ENCODE measurements around the gene GATA3. TPM values are rescaled to one million over a fixed set of nuclear protein-coding genes. Genes with fewer than 3 reads are reported as not detected.

Gene GATA3
- total and polyA plus RNA-seq, 2 of the 8 experiments (the other 6 are each of a cell fraction or from before 2014, with no cell fraction given) = 0.02 to 0.43 TPM

DNA sequence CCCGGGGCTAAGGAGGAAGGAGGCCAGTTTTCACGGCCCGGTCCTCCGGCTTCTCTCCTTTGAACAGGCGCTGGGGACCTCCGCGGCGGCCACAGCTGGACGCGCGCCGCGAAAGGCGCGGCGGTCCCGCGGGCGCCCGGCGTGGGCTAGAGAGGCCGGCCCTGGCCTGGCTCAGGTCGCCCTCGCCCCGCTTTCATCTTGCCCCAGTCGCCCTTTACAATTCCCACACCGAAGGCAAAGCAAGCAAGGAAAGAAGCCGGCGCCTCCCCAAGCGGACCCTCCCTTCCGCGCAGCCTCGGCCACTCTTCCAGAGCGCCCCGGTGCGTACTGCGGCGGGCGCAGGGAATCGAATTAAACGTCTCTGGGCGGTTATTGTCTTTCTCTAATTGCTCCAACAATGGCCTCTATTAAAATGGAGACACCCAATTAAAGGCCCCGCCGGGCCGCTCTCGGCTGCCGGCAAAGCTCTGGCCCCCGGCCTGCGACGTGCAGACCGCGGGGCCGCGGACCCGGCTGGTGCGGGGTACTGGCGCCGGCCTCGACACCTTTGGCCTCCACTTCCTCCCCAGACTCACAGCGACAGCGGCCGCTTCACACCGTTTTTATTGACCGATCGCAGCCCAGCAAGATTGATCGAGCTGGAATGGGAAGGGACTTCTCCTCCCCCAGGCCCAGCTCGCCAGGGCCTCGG is 4.5 kb upstream of the GATA3 start (continued):
- no peak for TF ChIP-seq SAP30 (IDR thresholded peaks at IDR 0.05; ENCODE audit: insufficient read depth, insufficient replicate concordance, low read length)
- no peak for TF ChIP-seq POU5F1 (IDR thresholded peaks at IDR 0.05; ENCODE audit: low read depth, low read length)
- TF ChIP-seq MAX (IDR thresholded peaks at IDR 0.05) = no peak
- TF ChIP-seq, protein P1, sequence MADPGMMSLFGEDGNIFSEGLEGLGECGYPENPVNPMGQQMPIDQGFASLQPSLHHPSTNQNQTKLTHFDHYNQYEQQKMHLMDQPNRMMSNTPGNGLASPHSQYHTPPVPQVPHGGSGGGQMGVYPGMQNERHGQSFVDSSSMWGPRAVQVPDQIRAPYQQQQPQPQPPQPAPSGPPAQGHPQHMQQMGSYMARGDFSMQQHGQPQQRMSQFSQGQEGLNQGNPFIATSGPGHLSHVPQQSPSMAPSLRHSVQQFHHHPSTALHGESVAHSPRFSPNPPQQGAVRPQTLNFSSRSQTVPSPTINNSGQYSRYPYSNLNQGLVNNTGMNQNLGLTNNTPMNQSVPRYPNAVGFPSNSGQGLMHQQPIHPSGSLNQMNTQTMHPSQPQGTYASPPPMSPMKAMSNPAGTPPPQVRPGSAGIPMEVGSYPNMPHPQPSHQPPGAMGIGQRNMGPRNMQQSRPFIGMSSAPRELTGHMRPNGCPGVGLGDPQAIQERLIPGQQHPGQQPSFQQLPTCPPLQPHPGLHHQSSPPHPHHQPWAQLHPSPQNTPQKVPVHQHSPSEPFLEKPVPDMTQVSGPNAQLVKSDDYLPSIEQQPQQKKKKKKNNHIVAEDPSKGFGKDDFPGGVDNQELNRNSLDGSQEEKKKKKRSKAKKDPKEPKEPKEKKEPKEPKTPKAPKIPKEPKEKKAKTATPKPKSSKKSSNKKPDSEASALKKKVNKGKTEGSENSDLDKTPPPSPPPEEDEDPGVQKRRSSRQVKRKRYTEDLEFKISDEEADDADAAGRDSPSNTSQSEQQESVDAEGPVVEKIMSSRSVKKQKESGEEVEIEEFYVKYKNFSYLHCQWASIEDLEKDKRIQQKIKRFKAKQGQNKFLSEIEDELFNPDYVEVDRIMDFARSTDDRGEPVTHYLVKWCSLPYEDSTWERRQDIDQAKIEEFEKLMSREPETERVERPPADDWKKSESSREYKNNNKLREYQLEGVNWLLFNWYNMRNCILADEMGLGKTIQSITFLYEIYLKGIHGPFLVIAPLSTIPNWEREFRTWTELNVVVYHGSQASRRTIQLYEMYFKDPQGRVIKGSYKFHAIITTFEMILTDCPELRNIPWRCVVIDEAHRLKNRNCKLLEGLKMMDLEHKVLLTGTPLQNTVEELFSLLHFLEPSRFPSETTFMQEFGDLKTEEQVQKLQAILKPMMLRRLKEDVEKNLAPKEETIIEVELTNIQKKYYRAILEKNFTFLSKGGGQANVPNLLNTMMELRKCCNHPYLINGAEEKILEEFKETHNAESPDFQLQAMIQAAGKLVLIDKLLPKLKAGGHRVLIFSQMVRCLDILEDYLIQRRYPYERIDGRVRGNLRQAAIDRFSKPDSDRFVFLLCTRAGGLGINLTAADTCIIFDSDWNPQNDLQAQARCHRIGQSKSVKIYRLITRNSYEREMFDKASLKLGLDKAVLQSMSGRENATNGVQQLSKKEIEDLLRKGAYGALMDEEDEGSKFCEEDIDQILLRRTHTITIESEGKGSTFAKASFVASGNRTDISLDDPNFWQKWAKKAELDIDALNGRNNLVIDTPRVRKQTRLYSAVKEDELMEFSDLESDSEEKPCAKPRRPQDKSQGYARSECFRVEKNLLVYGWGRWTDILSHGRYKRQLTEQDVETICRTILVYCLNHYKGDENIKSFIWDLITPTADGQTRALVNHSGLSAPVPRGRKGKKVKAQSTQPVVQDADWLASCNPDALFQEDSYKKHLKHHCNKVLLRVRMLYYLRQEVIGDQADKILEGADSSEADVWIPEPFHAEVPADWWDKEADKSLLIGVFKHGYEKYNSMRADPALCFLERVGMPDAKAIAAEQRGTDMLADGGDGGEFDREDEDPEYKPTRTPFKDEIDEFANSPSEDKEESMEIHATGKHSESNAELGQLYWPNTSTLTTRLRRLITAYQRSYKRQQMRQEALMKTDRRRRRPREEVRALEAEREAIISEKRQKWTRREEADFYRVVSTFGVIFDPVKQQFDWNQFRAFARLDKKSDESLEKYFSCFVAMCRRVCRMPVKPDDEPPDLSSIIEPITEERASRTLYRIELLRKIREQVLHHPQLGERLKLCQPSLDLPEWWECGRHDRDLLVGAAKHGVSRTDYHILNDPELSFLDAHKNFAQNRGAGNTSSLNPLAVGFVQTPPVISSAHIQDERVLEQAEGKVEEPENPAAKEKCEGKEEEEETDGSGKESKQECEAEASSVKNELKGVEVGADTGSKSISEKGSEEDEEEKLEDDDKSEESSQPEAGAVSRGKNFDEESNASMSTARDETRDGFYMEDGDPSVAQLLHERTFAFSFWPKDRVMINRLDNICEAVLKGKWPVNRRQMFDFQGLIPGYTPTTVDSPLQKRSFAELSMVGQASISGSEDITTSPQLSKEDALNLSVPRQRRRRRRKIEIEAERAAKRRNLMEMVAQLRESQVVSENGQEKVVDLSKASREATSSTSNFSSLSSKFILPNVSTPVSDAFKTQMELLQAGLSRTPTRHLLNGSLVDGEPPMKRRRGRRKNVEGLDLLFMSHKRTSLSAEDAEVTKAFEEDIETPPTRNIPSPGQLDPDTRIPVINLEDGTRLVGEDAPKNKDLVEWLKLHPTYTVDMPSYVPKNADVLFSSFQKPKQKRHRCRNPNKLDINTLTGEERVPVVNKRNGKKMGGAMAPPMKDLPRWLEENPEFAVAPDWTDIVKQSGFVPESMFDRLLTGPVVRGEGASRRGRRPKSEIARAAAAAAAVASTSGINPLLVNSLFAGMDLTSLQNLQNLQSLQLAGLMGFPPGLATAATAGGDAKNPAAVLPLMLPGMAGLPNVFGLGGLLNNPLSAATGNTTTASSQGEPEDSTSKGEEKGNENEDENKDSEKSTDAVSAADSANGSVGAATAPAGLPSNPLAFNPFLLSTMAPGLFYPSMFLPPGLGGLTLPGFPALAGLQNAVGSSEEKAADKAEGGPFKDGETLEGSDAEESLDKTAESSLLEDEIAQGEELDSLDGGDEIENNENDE (IDR thresholded peaks at IDR 0.05; ENCODE audit: insufficient replicate concordance, low read length) = no peak
- no peak for TF ChIP-seq RAD21 (IDR thresholded peaks at IDR 0.05 in 1 of 2, conservative IDR thresholded peaks at IDR 0.05 in 1 of 2; ENCODE audit: low read depth in 2 of 2, low read length in 2 of 2)
- TF ChIP-seq RFX5 (IDR thresholded peaks at IDR 0.05; ENCODE audit: borderline replicate concordance, low read depth, low read length) = no peak
- no peak for TF ChIP-seq CREB1 (IDR thresholded peaks at IDR 0.05)
- no peak for TF ChIP-seq CHD1 (IDR thresholded peaks at IDR 0.05; ENCODE audit: low read depth, low read length)
- TF ChIP-seq TAF7 (optimal IDR thresholded peaks at IDR 0.05; ENCODE audit: borderline replicate concordance, low read depth, low read length) = no peak
- TF ChIP-seq RXRA (IDR thresholded peaks at IDR 0.05; ENCODE audit: insufficient read depth, low read depth, low read length) = no peak

All from H1 (cell line).